OCI-LY7 (cell line): ENCODE results near the gene WDR37. TPM values are rescaled to one million over a fixed set of nuclear protein-coding genes. Genes with fewer than 3 reads are reported as not detected.
A peak's percentile ranks its signal among the peaks of the same experiment; 100 is the strongest.

Experiments used
- BruUV-seq: library from RNA; stranded (reverse); fragments of 400-500 nt; replicated peaks from 2 replicates; lab custom pipeline; 2021; lab: Mats Ljungman, UMichigan
- CTCF ChIA-PET: fragments of 300-600 bp; sonication (Branson Sonifier 250); formaldehyde crosslinking; loops from one replicate; lab custom pipeline; 2022; ENCODE audit warnings: antibody characterized with exemption; ENCODE audit not compliant: unreplicated experiment; lab: Charles Lee
- POLR2A ChIA-PET: fragments of 300-600 bp; sonication (Branson Sonifier 250); formaldehyde crosslinking; loops from one replicate; lab custom pipeline; 2022; ENCODE audit warnings: antibody characterized with exemption; lab: Charles Lee
- DNase-seq: peaks from one replicate; pipeline ENCODE4 v3.0.0-alpha.2; 2015; ENCODE audit warnings: low spot score
- H2AFZ ChIP-seq: fragments of 200-600 bp; sonication (generic), shearing (Covaris generic); 2 replicates; pipeline ENCODE4 v1.6.1; 2014; ENCODE audit warnings: mild to moderate bottlenecking, antibody characterized with exemption, low read length, moderate library complexity
- H3K27ac ChIP-seq: fragments of 200-600 bp; sonication (generic); 2 replicates; pipeline ENCODE4 v1.5.1; 2014; ENCODE audit warnings: mixed run types, low read depth, mild to moderate bottlenecking, moderate library complexity, low read length, inconsistent platforms; ENCODE audit not compliant: poor library complexity, severe bottlenecking
- H3K36me3 ChIP-seq: fragments of 200-600 bp; sonication (generic); 2 replicates; pipeline ENCODE4 v1.6.1; 2014; ENCODE audit warnings: mild to moderate bottlenecking, antibody characterized with exemption, low read length, moderate library complexity, mixed read lengths; ENCODE audit not compliant: insufficient read depth
- H3K4me1 ChIP-seq: fragments of 200-600 bp; sonication (generic); 2 replicates; pipeline ENCODE4 v1.5.1; 2014; ENCODE audit warnings: mild to moderate bottlenecking, low read length; ENCODE audit not compliant: insufficient read depth, poor library complexity, severe bottlenecking
- H3K4me2 ChIP-seq: fragments of 200-600 bp; sonication (generic); 2 replicates; pipeline ENCODE4 v1.6.1; 2014; ENCODE audit warnings: mild to moderate bottlenecking, low read length
- H3K4me3 ChIP-seq: fragments of 200-600 bp; sonication (generic); 2 replicates; pipeline ENCODE4 v1.5.1; 2014; ENCODE audit warnings: mild to moderate bottlenecking, low read depth, low read length; ENCODE audit not compliant: poor library complexity, severe bottlenecking
- H3K79me2 ChIP-seq: fragments of 200-600 bp; sonication (generic); 2 replicates; pipeline ENCODE4 v1.6.1; 2016; ENCODE audit warnings: low read depth, mild to moderate bottlenecking, low read length, moderate library complexity, mixed read lengths; ENCODE audit not compliant: insufficient read depth
- H3K9me2 ChIP-seq: fragments of 200-600 bp; sonication (generic); 2 replicates; pipeline ENCODE4 v1.6.1; 2016; ENCODE audit warnings: mild to moderate bottlenecking, low read length, mixed read lengths; ENCODE audit not compliant: insufficient read depth
- H3K9me3 ChIP-seq: fragments of 200-600 bp; sonication (generic); 2 replicates; pipeline ENCODE4 v1.6.1; 2014; ENCODE audit warnings: mild to moderate bottlenecking, mixed run types, low read length, mixed read lengths
- H4K20me1 ChIP-seq: fragments of 200-600 bp; sonication (generic); 2 replicates; pipeline ENCODE4 v1.6.1; 2014; ENCODE audit warnings: mild to moderate bottlenecking, antibody characterized with exemption, low read length, moderate library complexity, mixed read lengths; ENCODE audit not compliant: insufficient read depth
- CTCF ChIP-seq: fragments of 200-600 bp; sonication (generic); conservative IDR thresholded peaks from 2 replicates; pipeline ENCODE4 v1.5.1; 2014; ENCODE audit warnings: mild to moderate bottlenecking, antibody characterized with exemption, low read length, moderate library complexity, mixed read lengths
- EZH2phosphoT487 ChIP-seq: fragments of 200-600 bp; sonication (generic); IDR thresholded peaks from 2 replicates; pipeline ENCODE4 v1.6.1; 2018; ENCODE audit warnings: low read depth, borderline replicate concordance, mild to moderate bottlenecking, mixed run types, antibody characterized with exemption, low read length, moderate library complexity, mixed read lengths
- intact Hi-C: fragments of 100-400 bp; cut with micrococcal nuclease; formaldehyde crosslinking; loops from one replicate; pipeline ENCODE4 v1.10.0; 2022; ENCODE audit not compliant: unreplicated experiment
- total RNA-seq, 2 experiments: library from RNA; depleted of rRNA in 1 of 2; stranded (reverse); fragments of >200 nt in 1 of 2; shearing (Covaris generic) in 1 of 2; gene quantifications; 2 replicates each; pipeline ENCODE4 v1.2.3, GENCODE V29; 2014 to 2022

Gene WDR37
- total RNA-seq, 2 experiments from 2014 or later, result 9.7 to 18.9 TPM

- Histone ChIP-seq H2AFZ (no peak overlapping the region), H3K4me3 (peak overlapping the region; percentile 74), H3K79me2 (peaks cover 78% of the 10 kb centered on the region), H3K4me1 (peaks cover 48% of the 10 kb centered on the region), H3K9me3 (no peaks in the 10 kb centered on the region), H3K4me2 (peak overlapping the region; percentile 65), H3K27ac (peak overlapping the region; percentile 83), H3K36me3 (peaks cover 63% of the 10 kb centered on the region), H4K20me1 (peaks cover 39% of the 10 kb centered on the region), H3K9me2 (no peaks in the 10 kb centered on the region)
- CTCF ChIA-PET, result no interaction called here
- intact Hi-C loops, result loop anchor here (1.0 to 5.0 kb wide), 3 partner anchors 8 to 537 kb away; partner anchors contain the start of gene LARP4B
- TF ChIP-seq CTCF (no peak), EZH2phosphoT487 (no peak)
- DNase-seq, result no peak
- POLR2A ChIA-PET, result interaction anchor here (0.6 to 2.0 kb wide), 8 partner anchors 8 to 544 kb away, joined by 3 to 7 read pairs (median 4); no protein-coding TSS in a partner anchor
- TSS peak; percentile 89 for BruUV-seq
These were observed 6.7 kb upstream of the WDR37 start for GRCh38 chr10:1049425-1049958.

GRCh38 chr10:1050145-1050544 is 6.0 kb upstream of the WDR37 start:
- no peaks in the 10 kb centered on the region for H3K9me2 ChIP-seq
- peaks cover 63% of the 10 kb centered on the region for H3K36me3 ChIP-seq
- no TSS peak for BruUV-seq
- intact Hi-C loops, result no loop called here
- H3K4me1 ChIP-seq, result peaks cover 48% of the 10 kb centered on the region
- peak overlapping the region; percentile 65 for H3K4me2 ChIP-seq
- H3K27ac ChIP-seq, result peak overlapping the region; percentile 83
- DNase-seq, result peak; percentile 40
- H2AFZ ChIP-seq, result no peak overlapping the region
- ChIA-PET CTCF (no interaction called here), POLR2A (interaction anchor here (0.6 to 1.6 kb wide), 6 partner anchors 8 to 545 kb away, joined by 3 to 4 read pairs (median 4); no protein-coding TSS in a partner anchor)
- peaks cover 39% of the 10 kb centered on the region for H4K20me1 ChIP-seq
- TF ChIP-seq EZH2phosphoT487, result no peak
- no peak for TF ChIP-seq CTCF
- no peaks in the 10 kb centered on the region for H3K9me3 ChIP-seq
- H3K4me3 ChIP-seq, result peak overlapping the region; percentile 74
- peaks cover 78% of the 10 kb centered on the region for H3K79me2 ChIP-seq

GRCh38 chr10:1050554-1050953 is 5.6 kb upstream of the WDR37 start:
- Histone ChIP-seq H3K36me3 (peaks cover 59% of the 10 kb centered on the region), H3K4me2 (peak overlapping the region; percentile 65), H3K79me2 (peaks cover 78% of the 10 kb centered on the region), H3K4me3 (peak overlapping the region; percentile 74), H3K4me1 (peaks cover 47% of the 10 kb centered on the region), H3K9me3 (no peaks in the 10 kb centered on the region), H2AFZ (no peak overlapping the region), H3K27ac (peak overlapping the region; percentile 83), H4K20me1 (peaks cover 43% of the 10 kb centered on the region), H3K9me2 (no peaks in the 10 kb centered on the region)
- intact Hi-C loops, result no loop called here
- ChIA-PET CTCF (no interaction called here), POLR2A (interaction anchor here (0.9 to 1.6 kb wide), 5 partner anchors 8 to 525 kb away, joined by 3 to 4 read pairs (median 4); no protein-coding TSS in a partner anchor)
- peak; percentile 43 for TF ChIP-seq CTCF
- TF ChIP-seq EZH2phosphoT487, result no peak
- peak; percentile 78 for DNase-seq
- BruUV-seq, result no TSS peak
